Muscle layer of duodenum (tissue), 2 donors: Measurements from ENCODE around the gene AKR7A3.
"Not testable (repeated sequence)": the region's sequence is repeated elsewhere in the genome, so short reads cannot be mapped to it uniquely, and the experiment has no call there.

Experiments
- H3K27ac ChIP-seq: one replicate; pipeline ENCODE4 v1.7.0; 2013; ENCODE audit warnings: mild to moderate bottlenecking, low read length
- H3K27me3 ChIP-seq: one replicate; pipeline ENCODE4 v1.7.0; 2013; ENCODE audit warnings: low read depth, mild to moderate bottlenecking, control low read depth, low read length
- H3K36me3 ChIP-seq, 2 donors: one replicate each; pipeline ENCODE4 v1.7.0; 2013; ENCODE audit warnings: low read length in 2 of 2, control low read depth in 1 of 2, mild to moderate bottlenecking in 1 of 2; ENCODE audit not compliant: insufficient read depth in 2 of 2, control insufficient read depth in 1 of 2
- H3K4me1 ChIP-seq, 2 donors: one replicate each; pipeline ENCODE4 v1.7.0; 2013; ENCODE audit warnings: low read length in 2 of 2, mild to moderate bottlenecking in 2 of 2, control low read depth in 1 of 2, moderate library complexity in 1 of 2; ENCODE audit not compliant: insufficient read depth in 2 of 2, control insufficient read depth in 1 of 2
- H3K4me3 ChIP-seq, 2 donors: one replicate each; pipeline ENCODE4 v1.7.0; 2013; ENCODE audit warnings: low read length in 2 of 2, low read depth in 1 of 2, mild to moderate bottlenecking in 1 of 2
- H3K9me3 ChIP-seq, 2 donors: one replicate each; pipeline ENCODE4 v1.7.0; 2013; ENCODE audit warnings: low read length in 2 of 2, control low read depth in 1 of 2, mild to moderate bottlenecking in 1 of 2; ENCODE audit not compliant: control insufficient read depth in 1 of 2
- donor health status: healthy.

AKR7A3 gene

GRCh38 chr1:19288324-19289241 is at the start of gene AKR7A3:
Gene AKR7A3 (minus strand): TSS chr1:19288770. CDS start chr1:19288709, 61 bp downstream.
- not testable (repeated sequence) for H3K27ac ChIP-seq

GRCh38 chr1:19338323-19338762 is 49.8 kb upstream of the AKR7A3 start:
- Histone ChIP-seq H3K27ac (no peak overlapping the region), H3K27me3 (no peaks in the 10 kb centered on the region), H3K36me3 (peaks cover 24 to 36% of the 10 kb centered on the region in 2 donors), H3K9me3 (no peaks in the 10 kb centered on the region), H3K4me3 (no peak overlapping the region), H3K4me1 (peaks cover 0 to 4% of the 10 kb centered on the region in 2 donors)

More at GRCh38 chr1:19288324-19289241, at the start of gene AKR7A3:
- not testable (repeated sequence) for H3K36me3 ChIP-seq, H3K4me1 ChIP-seq, H3K27me3 ChIP-seq, H3K9me3 ChIP-seq
- peak within 1 kb of the TSS; percentile 61 to 66 for H3K4me3 ChIP-seq

- H3K27ac ChIP-seq = no peak overlapping the region
- H3K36me3 ChIP-seq = peaks cover 19 to 31% of the 10 kb centered on the region in 2 donors
- no peak overlapping the region for H3K4me3 ChIP-seq
- peaks cover 0 to 4% of the 10 kb centered on the region in 2 donors for H3K4me1 ChIP-seq
- H3K9me3 ChIP-seq = no peaks in the 10 kb centered on the region
- no peaks in the 10 kb centered on the region for H3K27me3 ChIP-seq
Measured at GRCh38 chr1:19337289-19337688, 48.7 kb upstream of the AKR7A3 start.

- Histone ChIP-seq H3K4me3 (no peak overlapping the region), H3K27ac (no peak overlapping the region), H3K27me3 (no peaks in the 10 kb centered on the region), H3K4me1 (peaks cover 0 to under 1% of the 10 kb centered on the region in 2 donors), H3K36me3 (peaks cover 19 to 33% of the 10 kb centered on the region in 2 donors), H3K9me3 (no peaks in the 10 kb centered on the region)
Measured at GRCh38 chr1:19336543-19336942, 48.0 kb upstream of the AKR7A3 start.

GRCh38 chr1:19333587-19334354 is 45.2 kb upstream of the AKR7A3 start:
- H3K27me3 ChIP-seq = no peaks in the 10 kb centered on the region
- H3K9me3 ChIP-seq = no peaks in the 10 kb centered on the region
- no peak overlapping the region for H3K4me3 ChIP-seq
- H3K4me1 ChIP-seq = no peaks in the 10 kb centered on the region
- peaks cover 6 to 31% of the 10 kb centered on the region in 2 donors for H3K36me3 ChIP-seq
- no peak overlapping the region for H3K27ac ChIP-seq

- no peaks in the 10 kb centered on the region for H3K4me1 ChIP-seq
- no peaks in the 10 kb centered on the region for H3K27me3 ChIP-seq
- H3K9me3 ChIP-seq = no peaks in the 10 kb centered on the region
- no peak overlapping the region for H3K27ac ChIP-seq
- no peak overlapping the region for H3K4me3 ChIP-seq
- peaks cover 9 to 32% of the 10 kb centered on the region in 2 donors for H3K36me3 ChIP-seq
Measured at GRCh38 chr1:19332832-19333231, 44.3 kb upstream of the AKR7A3 start.

GRCh38 chr1:19331262-19331878 is 42.8 kb upstream of the AKR7A3 start:
- Histone ChIP-seq H3K27me3 (no peaks in the 10 kb centered on the region), H3K4me3 (no peak overlapping the region), H3K27ac (no peak overlapping the region), H3K36me3 (peaks cover 13 to 43% of the 10 kb centered on the region in 2 donors), H3K4me1 (no peaks in the 10 kb centered on the region), H3K9me3 (no peaks in the 10 kb centered on the region)

- H3K4me3 ChIP-seq = no peak overlapping the region
- H3K27ac ChIP-seq = no peak overlapping the region
- no peaks in the 10 kb centered on the region for H3K4me1 ChIP-seq
- peaks cover 17 to 51% of the 10 kb centered on the region in 2 donors for H3K36me3 ChIP-seq
- H3K9me3 ChIP-seq = no peaks in the 10 kb centered on the region
- H3K27me3 ChIP-seq = no peaks in the 10 kb centered on the region
Measured at GRCh38 chr1:19330449-19331135, 42.0 kb upstream of the AKR7A3 start.

- no peak overlapping the region for H3K4me3 ChIP-seq
- no peaks in the 10 kb centered on the region for H3K4me1 ChIP-seq
- H3K36me3 ChIP-seq = peaks cover 18 to 61% of the 10 kb centered on the region in 2 donors
- H3K9me3 ChIP-seq = no peaks in the 10 kb centered on the region
- no peak overlapping the region for H3K27ac ChIP-seq
- no peaks in the 10 kb centered on the region for H3K27me3 ChIP-seq
Measured at GRCh38 chr1:19329611-19330010, 41.0 kb upstream of the AKR7A3 start.

- no peak overlapping the region for H3K4me3 ChIP-seq
- peaks cover 19 to 65% of the 10 kb centered on the region in 2 donors for H3K36me3 ChIP-seq
- no peaks in the 10 kb centered on the region for H3K4me1 ChIP-seq
- no peaks in the 10 kb centered on the region for H3K9me3 ChIP-seq
- H3K27me3 ChIP-seq = no peaks in the 10 kb centered on the region
- H3K27ac ChIP-seq = no peak overlapping the region
Measured at GRCh38 chr1:19329188-19329587, 40.6 kb upstream of the AKR7A3 start.
